HFF-Myc (cell line): Measurements from ENCODE around the gene KIAA1549.
A peak's percentile ranks its signal among the peaks of the same experiment; 100 is the strongest.

Experiments used
- DNase-seq: peaks from one replicate; pipeline ENCODE4 v3.0.0-alpha.2; 2011; ENCODE audit warnings: low read depth; ENCODE audit errors: extremely low read depth
- H3K4me3 ChIP-seq: replicated peaks from 2 replicates; pipeline ENCODE4 v1.5.1; 2011; ENCODE audit warnings: low read depth, mild to moderate bottlenecking, control low read depth, low read length
- CTCF ChIP-seq: IDR thresholded peaks from 2 replicates; pipeline ENCODE4 v1.5.1; 2012; ENCODE audit warnings: mild to moderate bottlenecking, low read depth, low read length, control low read depth; ENCODE audit errors: missing control alignments

KIAA1549 gene

GRCh38 chr7:139016931-139017511 lies 35.8 kb upstream of the KIAA1549 start:
- H3K4me3 ChIP-seq, result no peak overlapping the region
- DNase-seq, result peak; percentile 46
- peak; percentile 64 for TF ChIP-seq CTCF

GRCh38 chr7:139011373-139011772 lies 30.2 kb upstream of the KIAA1549 start:
- DNase-seq, result no peak
- no peak overlapping the region for H3K4me3 ChIP-seq
- no peak for TF ChIP-seq CTCF

GRCh38 chr7:139004321-139005090 lies 23.3 kb upstream of the KIAA1549 start:
- DNase-seq, result no peak
- H3K4me3 ChIP-seq, result no peak overlapping the region
- no peak for TF ChIP-seq CTCF

GRCh38 chr7:138999414-138999813 lies 18.2 kb upstream of the KIAA1549 start:
- TF ChIP-seq CTCF, result no peak
- no peak for DNase-seq
- no peak overlapping the region for H3K4me3 ChIP-seq

- TF ChIP-seq CTCF, result no peak
- DNase-seq, result no peak
These were observed 10.9 kb upstream of the KIAA1549 start for GRCh38 chr7:138992052-138992531.

GRCh38 chr7:138987686-138988085 lies 6.5 kb upstream of the KIAA1549 start:
- no peak overlapping the region for H3K4me3 ChIP-seq
- no peak for TF ChIP-seq CTCF
- DNase-seq, result no peak

More at GRCh38 chr7:138992052-138992531, 10.9 kb upstream of the KIAA1549 start:
- no peak overlapping the region for H3K4me3 ChIP-seq
